GOT3 (cell line): ENCODE data around the gene GAS6.

Experiments
- DNase-seq: peaks from one replicate; lab custom pipeline; 2025; ENCODE audit warnings: mixed read lengths; lab: John Stamatoyannopoulos, UW

GAS6 gene

DNA sequence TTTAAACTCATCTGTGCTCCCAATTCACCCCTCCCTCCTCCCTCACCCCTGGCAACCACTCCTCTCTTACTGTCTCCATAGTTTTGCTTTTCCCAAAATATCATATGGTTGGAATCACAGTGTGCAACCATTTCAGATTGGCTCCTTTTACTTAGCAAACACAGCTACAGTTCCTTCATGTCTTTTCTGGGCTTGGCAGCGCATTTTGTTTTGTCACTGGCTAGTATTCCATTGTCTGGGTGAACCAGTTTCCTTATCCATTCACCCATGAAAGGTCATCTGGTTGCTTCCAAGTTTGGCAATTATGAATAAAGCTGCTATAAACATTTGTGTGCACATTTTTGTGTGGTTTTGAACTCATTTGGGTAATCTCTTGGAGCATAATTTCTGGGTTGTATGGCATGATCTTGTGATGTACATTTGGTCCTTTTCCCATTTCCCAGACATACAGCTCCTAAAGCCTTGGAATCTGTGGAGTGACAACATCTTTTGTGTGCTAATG, 23.9 kb upstream of the GAS6 start:
- DNase-seq, result no peak

DNA sequence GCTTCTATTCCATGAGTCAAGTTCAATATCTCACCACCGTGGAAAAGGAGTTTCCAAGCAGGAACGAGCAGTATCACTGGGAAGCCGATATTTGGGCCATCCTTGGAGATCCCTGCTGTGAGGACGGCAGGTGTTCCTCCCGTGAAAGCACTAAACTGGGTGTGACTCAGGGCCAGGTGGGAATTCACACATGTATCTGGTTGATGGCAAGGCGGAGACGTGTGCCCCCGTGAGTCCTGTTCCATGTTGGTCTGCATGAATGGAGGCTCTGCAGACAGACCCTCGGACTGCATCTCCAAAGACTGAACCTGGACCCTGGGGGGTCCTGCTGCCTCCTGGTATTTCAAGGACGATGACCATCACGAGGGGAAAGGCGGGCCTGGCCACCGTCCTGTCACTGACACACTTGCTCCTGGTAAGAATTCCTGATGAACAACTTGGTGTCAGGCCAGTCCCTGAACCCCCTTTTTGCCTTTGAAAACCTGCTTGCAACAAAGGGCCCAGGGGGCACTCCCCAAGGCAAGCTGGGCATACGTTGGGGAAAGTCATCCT, 22.8 kb upstream of the GAS6 start:
- no peak for DNase-seq

DNA sequence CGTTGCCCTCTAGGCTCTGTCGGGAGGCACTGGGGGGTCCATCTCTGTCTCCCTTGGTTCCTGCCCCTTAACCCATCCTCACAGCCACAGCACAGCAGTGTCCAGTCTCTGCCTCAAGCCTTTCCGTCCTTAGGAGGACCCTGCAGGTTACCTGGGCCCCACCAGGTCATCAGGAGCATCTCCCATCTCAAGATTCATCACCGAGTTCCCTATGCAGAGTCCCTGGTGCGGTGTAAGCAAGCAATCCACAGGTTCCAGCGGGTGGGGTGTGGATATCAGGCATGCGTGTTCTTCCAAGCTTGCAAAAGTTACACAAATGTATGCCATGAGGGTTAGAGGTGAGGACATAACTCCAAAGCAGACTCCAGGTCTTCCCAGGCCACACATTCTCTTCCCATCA, 20.9 kb upstream of the GAS6 start:
- DNase-seq, result no peak

DNA sequence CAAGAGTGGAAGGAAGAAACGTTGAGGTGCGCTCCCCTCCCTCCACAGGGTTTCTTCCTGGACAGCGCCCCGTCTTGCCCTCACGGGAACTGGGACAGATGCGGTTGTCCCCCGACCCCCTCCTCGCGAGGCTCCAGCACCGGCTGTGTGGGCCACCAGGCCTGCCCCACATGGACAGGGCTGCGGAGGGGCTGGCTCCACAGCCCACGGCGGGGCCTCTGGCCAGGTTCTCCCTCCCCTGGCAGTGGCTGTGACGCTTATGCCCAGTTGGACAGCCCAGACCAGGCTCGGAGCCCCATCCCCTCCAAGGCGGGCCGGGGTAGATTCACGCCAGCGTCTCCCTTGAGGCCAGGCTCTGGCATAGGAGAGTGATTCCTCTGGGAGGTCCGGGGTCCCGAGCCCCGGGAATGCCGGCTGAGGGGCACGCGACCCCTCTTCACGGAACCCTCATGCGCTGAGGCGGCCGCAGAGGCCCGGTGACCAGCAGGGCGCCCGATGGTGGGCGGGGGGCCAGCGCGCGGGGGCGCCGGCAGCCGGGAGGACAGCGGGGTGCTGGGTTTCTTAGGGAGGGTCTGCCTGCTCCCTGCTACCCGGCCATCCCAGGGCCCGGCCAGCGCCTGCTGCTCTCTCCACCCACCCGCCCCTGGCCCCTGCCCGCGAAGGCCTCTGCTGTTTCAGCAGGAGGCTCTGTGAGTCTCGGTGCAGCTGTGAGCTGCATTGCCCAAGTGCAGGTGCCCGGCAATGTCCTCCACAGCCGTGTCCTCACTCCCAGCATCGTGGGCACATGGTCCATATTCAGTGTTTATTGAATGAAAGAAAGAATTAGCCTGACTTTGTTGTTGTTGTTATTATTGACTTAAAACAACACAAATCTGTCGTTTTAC, 20.3 kb upstream of the GAS6 start:
- no peak for DNase-seq

DNA sequence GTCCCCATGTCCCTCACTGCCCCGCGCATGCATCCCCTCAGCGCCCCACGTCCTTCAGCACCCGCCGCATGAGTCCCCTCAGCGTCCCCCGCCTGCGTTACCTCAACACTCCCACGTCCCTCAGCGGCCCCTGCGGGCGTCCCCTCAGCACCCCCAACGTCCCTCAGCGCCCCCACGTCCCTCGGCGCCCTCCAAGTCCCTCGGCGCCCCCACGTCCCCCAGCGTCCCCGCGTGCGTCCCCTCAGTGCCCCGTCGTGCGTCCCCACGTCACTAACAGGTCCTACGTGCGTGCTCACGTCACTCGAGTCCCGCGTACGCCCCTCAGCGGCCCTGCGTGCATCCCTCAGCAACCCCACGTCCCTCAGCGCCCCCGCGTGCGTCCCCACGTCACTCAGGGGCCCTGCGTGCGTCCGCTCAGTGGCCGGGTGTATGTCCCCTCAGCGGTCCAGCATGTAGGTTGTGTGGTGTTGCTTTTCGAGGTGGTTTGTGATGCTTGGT, 19.5 kb upstream of the GAS6 start:
- DNase-seq, result no peak

DNA sequence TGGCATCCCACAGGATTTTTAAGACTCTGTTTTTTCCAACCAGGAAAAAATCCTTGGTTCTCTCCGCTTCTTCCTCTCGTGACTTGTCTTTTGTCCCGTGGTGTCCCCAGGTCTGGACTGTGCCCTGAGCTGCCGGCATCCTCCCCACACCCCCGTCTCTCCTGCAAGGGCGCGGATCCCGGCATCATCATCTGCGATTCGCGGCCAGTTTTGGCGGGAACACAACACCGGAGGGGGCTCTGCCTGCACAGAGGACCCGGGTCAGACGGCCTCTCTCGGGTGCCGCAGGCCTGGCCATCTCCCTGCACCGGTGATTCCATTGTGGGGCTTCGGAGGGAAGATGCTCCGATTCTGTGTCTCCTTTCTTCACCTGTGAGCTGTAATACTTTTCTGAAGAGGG, 18.8 kb upstream of the GAS6 start:
- no peak for DNase-seq

DNA sequence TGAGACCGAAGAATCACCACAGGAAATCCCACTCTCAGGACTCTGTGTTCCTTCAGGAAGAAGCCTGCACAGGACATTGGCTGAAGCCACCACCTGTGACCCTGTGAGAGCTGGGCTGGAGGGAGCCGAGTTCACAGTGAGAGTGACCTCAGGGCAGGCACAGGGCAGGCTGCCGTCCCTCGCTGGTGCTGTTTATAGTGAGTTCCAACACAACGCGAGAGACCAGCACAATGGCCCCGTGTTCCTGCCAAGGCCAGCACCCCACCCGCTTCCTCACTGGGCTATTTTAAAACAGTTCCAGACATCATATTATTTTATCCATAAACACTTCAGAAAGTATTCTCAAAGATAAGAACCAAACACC, 18.4 kb upstream of the GAS6 start:
- no peak for DNase-seq

DNA sequence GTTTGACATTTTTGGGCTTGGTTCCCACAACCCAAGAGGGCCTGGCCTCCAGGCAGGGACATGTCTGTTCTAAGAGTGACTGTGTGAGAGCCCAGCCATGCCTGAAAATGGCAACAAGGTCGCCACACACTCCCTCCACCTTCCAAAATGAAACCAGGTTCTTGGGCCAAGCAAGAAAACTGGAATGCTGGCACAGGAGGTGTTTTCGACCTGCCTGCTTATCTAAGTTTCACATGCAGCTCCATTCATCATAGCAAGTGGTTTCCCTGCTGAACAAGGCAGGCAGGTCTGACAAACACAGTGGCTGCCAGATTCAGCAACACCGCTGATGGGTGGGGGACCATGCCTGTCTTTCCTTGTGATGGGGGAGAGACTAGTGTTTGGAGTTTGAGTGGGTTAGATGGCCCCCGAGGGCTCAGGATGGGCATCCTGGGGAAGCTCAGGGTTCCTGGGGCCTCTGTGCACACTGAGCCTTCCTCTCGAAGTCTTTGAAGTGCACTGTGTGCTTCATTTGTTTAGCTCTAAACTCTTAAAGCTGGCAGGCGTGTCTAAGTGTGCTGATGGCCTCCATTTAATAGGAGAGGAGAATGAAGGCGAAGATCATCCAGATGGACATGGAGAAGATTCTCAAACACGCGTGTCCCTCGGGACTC, 17.9 kb upstream of the GAS6 start:
- DNase-seq, result no peak

DNA sequence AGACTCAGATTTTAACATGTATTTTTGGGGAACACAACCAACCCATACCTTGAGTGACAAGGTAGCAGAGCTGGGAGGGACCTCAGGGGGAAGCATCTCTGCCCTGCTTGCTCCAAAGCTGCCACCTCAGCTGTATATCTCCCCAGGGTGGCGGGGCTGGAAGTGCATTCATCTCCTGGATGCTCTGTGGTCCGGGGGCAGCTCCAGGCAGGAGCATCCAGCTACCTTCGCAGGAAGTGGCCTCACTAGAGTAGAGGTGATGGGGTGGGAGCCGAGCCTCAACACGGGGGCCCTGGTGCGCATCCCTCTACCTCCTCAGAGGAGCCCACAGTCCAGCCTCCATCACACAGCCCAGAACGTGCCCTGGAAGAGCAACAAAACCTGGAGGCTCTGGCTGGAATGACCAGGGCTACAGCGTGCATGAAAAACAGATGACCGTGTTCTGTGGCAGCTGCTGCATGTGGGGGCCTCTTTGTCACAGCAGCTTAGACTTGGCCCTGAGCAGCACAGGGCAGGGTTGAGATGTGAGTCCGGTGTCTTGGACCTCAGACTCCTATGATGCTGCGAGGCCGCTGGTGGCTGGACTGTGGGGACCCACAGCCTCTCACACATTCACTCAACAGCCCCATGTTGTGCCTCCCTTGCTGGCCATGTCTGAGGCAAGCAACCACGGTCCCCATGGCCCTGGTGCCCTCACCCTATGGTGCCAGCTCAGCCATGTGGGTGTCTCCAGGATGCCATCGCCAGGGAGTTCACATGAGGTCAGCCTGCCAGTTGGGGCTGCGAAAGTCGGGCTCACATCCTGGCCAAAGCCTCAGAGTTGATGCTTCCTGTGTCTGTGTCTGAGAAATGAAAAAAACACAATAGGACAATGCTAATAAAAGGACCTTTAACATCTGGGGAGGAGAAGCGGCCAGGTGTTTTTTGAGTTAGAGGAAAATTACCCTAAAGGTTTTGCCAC, 17.1 kb upstream of the GAS6 start:
- no peak for DNase-seq

DNA sequence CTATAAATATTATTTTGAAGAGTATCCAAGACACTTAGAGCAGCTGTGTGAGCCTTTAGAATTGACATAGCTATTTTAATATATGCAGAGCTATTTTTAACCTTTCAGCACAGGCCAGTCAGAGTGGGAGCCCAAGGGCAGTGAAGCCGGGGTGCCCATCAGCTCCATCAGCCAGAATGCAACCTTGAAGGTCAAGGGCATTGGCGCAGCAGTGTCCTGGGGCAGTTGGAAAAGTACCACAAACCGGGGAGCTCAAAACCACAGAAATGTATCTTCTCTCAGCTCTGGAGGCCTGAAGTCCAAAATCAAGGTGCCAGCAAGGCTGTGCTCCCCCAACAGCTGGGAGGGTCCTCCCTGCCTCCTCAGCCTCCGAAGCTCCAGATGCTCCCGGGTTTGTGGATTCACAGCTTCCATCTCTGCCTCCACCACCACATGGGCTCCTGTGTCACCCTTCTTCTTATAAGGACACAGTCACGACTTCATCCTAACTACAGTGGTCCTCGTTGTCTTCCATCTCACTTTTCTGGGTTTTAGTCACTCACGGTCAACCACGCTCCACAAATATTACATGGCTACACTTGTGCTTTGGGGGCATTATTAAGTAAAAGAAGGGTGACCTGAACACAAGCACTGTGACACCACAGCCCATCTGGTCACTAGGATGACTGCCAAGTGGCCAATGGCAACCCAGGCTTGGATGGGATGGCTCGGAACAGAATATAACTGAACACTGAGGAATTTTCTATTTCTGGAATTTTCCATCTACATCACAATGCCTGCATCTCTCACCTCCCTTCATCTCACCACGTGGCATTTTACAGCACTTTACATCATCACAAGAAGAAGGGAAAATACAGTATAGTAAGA, 15.9 kb upstream of the GAS6 start:
- no peak for DNase-seq

DNA sequence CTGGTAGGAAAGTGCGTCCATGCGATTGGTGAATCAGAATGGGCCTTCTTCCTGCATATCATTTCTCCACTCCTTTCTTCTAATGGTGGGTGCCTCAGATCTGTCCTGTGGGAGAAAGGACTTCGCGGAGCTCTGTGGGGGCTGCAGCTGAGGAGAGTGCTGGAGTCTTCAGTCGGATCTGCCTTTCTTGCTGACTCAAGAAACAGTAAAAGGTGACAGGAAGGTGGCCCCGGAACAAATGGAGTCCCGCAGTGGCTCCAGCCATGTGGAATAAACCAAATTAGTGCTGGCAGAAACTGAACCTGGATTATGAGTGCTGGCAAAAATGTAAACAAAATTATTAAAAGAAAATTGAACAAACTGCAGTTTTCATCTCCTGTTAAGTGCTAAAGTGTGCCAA, 15.1 kb upstream of the GAS6 start:
- DNase-seq, result no peak

DNA sequence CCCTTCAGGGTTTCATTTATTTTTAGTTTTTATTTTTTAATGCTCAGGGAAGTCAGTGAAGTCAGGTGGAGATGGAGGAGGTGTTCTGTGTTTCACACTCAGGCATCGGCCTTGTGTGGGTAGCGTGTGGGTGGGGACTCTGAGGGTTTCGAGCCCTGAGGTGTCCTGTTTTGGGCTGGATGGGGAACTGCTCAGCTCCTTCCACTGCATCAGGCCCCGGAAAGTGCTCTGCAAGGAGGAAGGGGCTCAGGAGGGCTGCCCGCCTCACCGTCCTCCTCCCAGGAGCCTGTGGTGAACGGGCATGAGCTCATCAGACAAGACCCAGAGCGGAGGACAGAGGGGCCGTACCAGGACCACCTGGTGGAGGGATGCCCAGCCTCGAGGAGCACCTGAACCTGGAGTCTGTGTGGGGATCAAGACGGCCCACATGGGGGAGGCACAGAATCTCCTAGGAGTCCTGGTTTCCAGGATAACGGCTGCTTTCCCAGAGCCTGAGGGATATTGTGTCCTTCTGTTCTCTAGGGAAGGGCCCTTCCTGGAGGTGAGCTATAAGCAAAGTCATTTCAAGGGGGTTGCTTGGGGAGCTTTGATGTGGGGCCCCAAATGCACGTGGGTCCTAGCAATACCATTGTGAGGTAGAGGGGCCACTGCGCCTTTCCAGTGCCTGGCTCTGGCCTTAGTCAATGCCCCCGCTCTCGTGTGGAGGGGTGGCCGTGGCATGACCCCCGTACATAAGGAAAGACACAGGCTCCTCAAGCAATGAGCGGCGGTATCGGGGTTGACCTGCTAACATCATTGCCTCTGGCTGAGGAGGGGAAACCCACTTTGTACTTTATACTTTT, 13.5 kb upstream of the GAS6 start:
- no peak for DNase-seq

DNA sequence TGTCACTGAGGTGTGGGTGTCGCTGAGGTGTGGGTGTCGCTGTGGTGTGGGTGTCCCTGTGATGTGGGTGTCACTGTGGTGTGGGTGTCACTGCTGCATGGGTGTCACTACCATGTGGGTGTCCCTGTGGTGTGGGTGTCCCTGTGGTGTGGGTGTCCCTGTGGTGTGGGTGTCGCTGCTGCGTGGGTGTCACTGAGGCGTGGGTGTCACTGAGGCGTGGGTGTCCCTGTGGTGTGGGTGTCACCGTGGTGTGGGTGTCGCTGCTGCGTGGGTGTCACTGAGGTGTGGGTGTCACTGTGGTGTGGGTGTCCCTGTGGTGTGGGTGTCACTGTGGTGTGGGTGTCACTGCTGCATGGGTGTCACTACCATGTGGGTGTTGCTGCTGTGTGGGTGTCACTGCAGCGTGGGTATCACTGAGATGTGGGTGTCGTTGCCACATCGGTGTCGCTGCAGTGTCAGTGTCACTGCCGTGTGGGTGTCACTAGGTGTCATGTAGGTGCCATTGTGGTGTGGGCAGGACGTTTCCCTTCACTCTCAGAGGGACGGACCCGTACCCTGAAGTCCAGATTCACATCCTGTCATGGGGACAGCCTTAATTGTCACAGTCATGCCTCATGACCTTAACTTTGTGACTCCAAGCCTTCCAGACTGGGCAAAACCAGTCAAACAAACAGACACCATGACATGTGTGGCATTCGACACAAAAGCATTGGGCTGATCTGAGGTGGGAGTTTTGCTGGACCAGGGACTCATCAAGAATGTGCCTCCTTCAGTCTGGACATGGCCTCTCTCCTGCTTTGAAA, 12.7 kb upstream of the GAS6 start:
- DNase-seq, result no peak

DNA sequence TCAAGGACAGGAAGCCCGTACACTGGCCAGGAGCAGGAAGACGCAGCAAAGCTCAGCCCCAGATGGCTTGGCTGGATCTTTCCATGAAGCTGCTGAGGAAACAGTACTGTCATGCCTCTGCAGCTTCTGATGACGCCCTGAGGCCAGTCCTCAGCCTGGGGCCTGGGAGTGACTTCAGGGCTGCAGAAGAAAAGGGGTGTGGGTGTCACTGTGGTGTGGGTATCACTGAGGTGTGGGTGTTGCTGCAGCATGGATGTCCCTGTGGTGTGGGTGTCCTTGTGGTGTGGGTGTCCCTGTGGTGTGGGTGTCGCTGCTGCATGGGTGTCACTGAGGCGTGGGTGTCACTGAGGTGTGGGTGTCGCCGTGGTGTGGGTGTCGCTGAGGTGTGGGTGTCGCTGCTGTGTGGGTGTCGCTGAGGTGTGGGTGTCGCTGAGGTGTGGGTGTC, 12.0 kb upstream of the GAS6 start:
- no peak for DNase-seq

DNA sequence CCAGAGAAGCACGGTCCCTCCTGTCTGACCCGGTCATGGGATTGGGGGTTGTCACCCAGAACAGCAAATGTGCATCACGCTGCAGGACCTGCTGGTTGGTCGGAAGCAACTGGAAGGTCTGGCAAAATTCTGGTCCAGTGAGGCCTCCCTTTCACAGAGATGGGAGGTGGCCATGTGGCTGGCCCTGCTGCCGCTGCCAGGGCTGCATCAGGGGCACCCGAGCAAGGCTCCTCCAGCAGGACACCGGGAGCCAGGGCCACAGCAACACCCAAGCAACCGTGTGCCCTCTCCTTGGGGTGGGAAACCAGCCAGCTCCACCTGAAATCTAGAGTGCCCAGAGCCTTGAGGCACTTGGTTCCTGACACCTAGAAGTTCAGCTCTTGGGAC, 11.5 kb upstream of the GAS6 start:
- DNase-seq, result no peak

DNA sequence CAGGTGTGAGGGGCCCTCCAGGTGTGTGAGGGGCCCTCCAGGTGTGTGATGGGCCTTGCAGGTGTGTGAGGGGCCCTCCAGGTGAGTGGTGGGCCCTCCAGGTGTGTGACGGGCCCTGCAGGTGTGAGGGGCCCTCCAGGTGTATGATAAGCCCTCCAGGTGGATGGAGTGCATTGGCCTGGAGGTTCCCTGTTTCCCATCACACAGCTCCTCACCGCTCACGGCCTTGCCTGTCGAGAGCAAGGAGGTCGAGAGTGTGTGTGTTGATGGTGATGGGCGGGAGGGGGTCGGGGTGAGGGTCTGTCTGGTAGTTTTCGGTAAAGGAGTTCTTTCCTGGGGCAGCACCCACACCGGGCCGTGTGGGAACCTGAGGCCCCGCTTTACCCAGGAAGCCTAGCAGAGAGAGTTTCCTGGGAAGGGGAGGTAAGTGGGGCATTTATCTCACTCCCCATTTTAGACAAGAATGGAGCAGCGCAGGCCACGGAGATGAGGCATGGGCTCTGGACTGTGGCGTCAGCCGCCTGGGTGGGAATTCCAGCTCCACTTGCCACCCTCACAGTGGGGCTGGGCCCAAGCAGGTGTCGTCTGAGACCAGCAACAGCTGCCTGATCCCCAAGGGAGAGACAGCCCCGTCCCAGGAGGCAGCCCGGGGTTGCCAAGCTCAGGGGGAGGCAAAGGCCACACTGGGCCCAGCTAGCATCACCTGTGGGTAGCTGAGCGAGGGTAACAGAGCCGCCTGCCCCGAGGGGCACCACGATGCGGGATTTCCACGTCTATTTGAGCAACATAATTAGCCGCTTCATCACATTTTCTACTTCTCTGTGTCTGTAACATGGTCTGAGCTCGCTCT, 10.9 kb upstream of the GAS6 start:
- no peak for DNase-seq

DNA sequence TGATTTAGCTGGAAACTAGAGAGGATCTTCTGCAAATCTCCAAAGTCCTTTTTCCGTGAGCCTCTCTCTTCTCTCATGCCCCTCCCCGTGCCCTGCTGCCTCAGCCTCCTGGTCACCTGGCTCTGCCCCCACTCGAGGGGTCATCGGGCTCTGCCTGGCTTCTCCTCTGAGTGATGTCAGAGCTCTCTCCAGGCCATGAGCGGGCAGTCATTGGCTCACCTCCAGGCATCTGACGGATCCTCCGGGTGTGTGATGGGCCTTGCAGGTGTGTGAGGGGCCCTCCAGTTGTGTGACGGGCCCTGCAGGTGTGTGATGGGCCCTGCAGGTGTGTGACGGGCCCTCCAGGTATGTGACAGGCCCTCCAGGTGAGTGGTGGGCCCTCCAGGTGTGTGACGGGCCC, 10.3 kb upstream of the GAS6 start:
- DNase-seq, result no peak

DNA sequence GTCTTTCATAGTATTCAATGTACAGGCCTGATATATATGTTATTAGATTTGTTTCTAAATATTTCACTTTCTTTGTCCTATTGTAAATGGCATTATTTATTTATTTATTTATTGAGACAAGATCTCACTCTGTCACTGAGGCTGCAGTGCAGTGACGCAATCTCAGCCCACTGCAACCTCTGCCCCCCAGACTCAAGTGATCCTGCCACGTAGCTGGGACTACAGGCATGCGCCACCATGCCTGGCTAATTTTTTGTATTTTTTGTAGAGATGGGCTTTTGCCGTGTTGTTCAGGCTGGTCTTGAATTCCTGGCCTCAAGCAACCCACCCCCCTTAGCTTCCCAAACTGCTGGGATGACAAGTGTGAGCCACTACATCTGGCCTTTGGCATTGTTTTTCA, 5.4 kb upstream of the GAS6 start:
- no peak for DNase-seq
